ENCODE data around the gene ICE2.

The ICE2 gene, protein sequence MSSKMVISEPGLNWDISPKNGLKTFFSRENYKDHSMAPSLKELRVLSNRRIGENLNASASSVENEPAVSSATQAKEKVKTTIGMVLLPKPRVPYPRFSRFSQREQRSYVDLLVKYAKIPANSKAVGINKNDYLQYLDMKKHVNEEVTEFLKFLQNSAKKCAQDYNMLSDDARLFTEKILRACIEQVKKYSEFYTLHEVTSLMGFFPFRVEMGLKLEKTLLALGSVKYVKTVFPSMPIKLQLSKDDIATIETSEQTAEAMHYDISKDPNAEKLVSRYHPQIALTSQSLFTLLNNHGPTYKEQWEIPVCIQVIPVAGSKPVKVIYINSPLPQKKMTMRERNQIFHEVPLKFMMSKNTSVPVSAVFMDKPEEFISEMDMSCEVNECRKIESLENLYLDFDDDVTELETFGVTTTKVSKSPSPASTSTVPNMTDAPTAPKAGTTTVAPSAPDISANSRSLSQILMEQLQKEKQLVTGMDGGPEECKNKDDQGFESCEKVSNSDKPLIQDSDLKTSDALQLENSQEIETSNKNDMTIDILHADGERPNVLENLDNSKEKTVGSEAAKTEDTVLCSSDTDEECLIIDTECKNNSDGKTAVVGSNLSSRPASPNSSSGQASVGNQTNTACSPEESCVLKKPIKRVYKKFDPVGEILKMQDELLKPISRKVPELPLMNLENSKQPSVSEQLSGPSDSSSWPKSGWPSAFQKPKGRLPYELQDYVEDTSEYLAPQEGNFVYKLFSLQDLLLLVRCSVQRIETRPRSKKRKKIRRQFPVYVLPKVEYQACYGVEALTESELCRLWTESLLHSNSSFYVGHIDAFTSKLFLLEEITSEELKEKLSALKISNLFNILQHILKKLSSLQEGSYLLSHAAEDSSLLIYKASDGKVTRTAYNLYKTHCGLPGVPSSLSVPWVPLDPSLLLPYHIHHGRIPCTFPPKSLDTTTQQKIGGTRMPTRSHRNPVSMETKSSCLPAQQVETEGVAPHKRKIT

DNA sequence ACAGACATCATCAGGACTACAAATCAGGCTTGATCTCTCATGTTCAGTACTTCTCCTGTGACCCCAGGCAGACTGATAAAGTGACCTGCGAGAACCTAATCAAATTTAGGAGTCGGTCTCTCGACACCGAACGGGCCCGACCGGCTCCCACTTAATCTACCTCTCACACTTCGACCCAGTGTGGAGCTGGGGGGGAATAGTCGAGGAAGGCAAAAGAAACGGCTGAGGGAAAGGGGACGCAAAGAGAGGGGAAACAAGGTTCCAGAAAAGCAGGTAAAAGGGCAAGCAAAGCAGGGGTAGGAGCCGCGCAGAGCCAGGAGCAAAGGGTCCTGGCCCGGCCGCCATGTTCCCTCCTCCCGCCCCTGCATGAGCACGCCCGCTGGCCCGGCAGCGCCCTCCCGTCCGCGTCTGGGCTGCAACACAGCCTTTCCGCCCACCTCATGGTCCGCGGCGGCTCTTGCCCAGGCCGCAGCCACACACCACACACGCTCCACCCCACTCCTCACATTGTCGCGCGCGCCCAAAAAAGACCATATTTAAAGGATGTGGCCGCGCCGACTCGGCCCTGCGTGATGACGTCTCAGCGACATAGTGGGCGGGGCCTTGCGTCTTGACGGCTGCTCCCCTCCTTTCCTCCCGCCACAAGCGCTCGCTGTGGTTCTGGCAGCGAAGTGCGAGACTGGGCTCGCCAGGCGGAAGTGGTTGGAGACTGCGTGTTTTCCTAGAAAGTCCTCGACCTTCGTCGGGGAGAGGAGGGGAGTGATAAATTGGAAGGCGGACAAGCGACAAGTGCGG, at the start of gene ICE2:
Gene ICE2, minus strand, starts transcription at position 577 of the 795 bp plus-strand sequence. CDS start 1,165 bp downstream, outside the sequence.
- TF ChIP-seq EZH2 (optimal IDR thresholded peaks at IDR 0.05; ENCODE audit: low read depth, low read length) (no peak), EZH2phosphoT487 (IDR thresholded peaks at IDR 0.05; ENCODE audit: low read length) (no peak), CTCF (IDR thresholded peaks at IDR 0.05; ENCODE audit: low read length) (0 out of 2 replicates have a peak, but pooled peaks have one; percentile 5)
- H3K4me2 ChIP-seq (ENCODE audit: low read depth, low read length): peak within 1 kb of the TSS; percentile 89
- no peaks in the 10 kb centered on the region for H3K9me3 ChIP-seq (replicated peaks; ENCODE audit: insufficient read depth, low read length)
- peaks cover 40% of the 10 kb centered on the region for H3K79me2 ChIP-seq (ENCODE audit: low read length)
- peak within 1 kb of the TSS; percentile 84 for H3K27ac ChIP-seq (ENCODE audit: low read length)
- H3K9me2 ChIP-seq (replicated peaks; ENCODE audit: insufficient read depth, low read length): no peaks in the 10 kb centered on the region
- H2AFZ ChIP-seq (ENCODE audit: low read length): peak within 1 kb of the TSS; percentile 61
- no peaks in the 10 kb centered on the region for H4K20me1 ChIP-seq (ENCODE audit: insufficient read depth, low read length)
- peaks cover 27% of the 10 kb centered on the region for H3K4me1 ChIP-seq (ENCODE audit: low read length)
- H3K27me3 ChIP-seq (replicated peaks; ENCODE audit: insufficient read depth, low read length): no peaks in the 10 kb centered on the region
- H3K4me3 ChIP-seq (ENCODE audit: low read length): peak within 1 kb of the TSS; percentile 77
- H3K36me3 ChIP-seq (replicated peaks; ENCODE audit: insufficient read depth, low read length): no peaks in the 10 kb centered on the region; the same call in 1 of the 2 replicates
- H3F3A ChIP-seq (ENCODE audit: insufficient read depth, low read length): peaks cover 12% of the 10 kb centered on the region
- DNase-seq: peak; percentile 97
- H3K9ac ChIP-seq (ENCODE audit: low read length): peak within 1 kb of the TSS; percentile 93

- no peaks in the 10 kb centered on the region for H3K9me3 ChIP-seq (replicated peaks; ENCODE audit: insufficient read depth, low read length)
- no peaks in the 10 kb centered on the region for H4K20me1 ChIP-seq (ENCODE audit: insufficient read depth, low read length)
- TF ChIP-seq CTCF (IDR thresholded peaks at IDR 0.05; ENCODE audit: low read length) (no peak), EZH2 (optimal IDR thresholded peaks at IDR 0.05; ENCODE audit: low read depth, low read length) (no peak), EZH2phosphoT487 (IDR thresholded peaks at IDR 0.05; ENCODE audit: low read length) (no peak)
- no peak overlapping the region for H3K4me3 ChIP-seq (ENCODE audit: low read length)
- no peaks in the 10 kb centered on the region for H3K27me3 ChIP-seq (replicated peaks; ENCODE audit: insufficient read depth, low read length)
- H3K9ac ChIP-seq (ENCODE audit: low read length): no peak overlapping the region
- no peak overlapping the region for H3K4me2 ChIP-seq (ENCODE audit: low read depth, low read length)
- no peak overlapping the region for H2AFZ ChIP-seq (ENCODE audit: low read length)
- no peaks in the 10 kb centered on the region for H3F3A ChIP-seq (ENCODE audit: insufficient read depth, low read length)
- no peak overlapping the region for H3K27ac ChIP-seq (ENCODE audit: low read length)
- H3K79me2 ChIP-seq (ENCODE audit: low read length): no peaks in the 10 kb centered on the region
- no peaks in the 10 kb centered on the region for H3K9me2 ChIP-seq (replicated peaks; ENCODE audit: insufficient read depth, low read length)
- peak; percentile 14 for DNase-seq
- H3K4me1 ChIP-seq (ENCODE audit: low read length): no peaks in the 10 kb centered on the region
- no peaks in the 10 kb centered on the region for H3K36me3 ChIP-seq (replicated peaks; ENCODE audit: insufficient read depth, low read length)
Observed at GRCh38 chr15:60528530-60528929, 49.6 kb upstream of the ICE2 start.

DNA sequence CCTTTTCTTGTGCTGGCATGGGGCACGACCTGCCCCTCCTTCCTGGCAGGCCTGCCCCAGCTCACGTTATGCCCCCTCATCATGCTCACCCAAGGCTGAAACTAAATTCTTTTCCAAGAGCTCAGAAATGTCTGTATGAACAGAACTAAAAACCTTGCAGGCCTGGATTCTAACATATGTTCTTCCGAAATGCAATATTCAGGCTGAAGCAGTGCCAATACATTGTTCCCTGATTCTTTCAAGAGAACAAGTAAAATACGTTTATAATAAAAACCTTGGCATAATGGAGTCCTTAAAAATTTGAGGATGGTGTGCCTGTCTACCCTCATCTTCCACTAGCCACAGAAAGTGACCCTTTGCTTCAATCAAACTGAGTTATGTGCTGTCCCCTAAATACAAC, 48.5 kb upstream of the ICE2 start:
- no peak overlapping the region for H3K9ac ChIP-seq (ENCODE audit: low read length)
- no peaks in the 10 kb centered on the region for H3K36me3 ChIP-seq (replicated peaks; ENCODE audit: insufficient read depth, low read length)

More for the DNA sequence above, 48.5 kb upstream of the ICE2 start:
- no peak overlapping the region for H3K27ac ChIP-seq (ENCODE audit: low read length)
- H3K9me3 ChIP-seq (replicated peaks; ENCODE audit: insufficient read depth, low read length): no peaks in the 10 kb centered on the region
- H3K4me2 ChIP-seq (ENCODE audit: low read depth, low read length): no peak overlapping the region
- H3K27me3 ChIP-seq (replicated peaks; ENCODE audit: insufficient read depth, low read length): no peaks in the 10 kb centered on the region
- no peaks in the 10 kb centered on the region for H4K20me1 ChIP-seq (ENCODE audit: insufficient read depth, low read length)
- H3K4me3 ChIP-seq (ENCODE audit: low read length): no peak overlapping the region
- H3K4me1 ChIP-seq (ENCODE audit: low read length): no peaks in the 10 kb centered on the region
- H3K79me2 ChIP-seq (ENCODE audit: low read length): no peaks in the 10 kb centered on the region
- H3F3A ChIP-seq (ENCODE audit: insufficient read depth, low read length): no peaks in the 10 kb centered on the region
- H3K9me2 ChIP-seq (replicated peaks; ENCODE audit: insufficient read depth, low read length): no peaks in the 10 kb centered on the region
- DNase-seq: no peak
- no peak overlapping the region for H2AFZ ChIP-seq (ENCODE audit: low read length)
- no peak for TF ChIP-seq CTCF (IDR thresholded peaks at IDR 0.05; ENCODE audit: low read length)
- no peak for TF ChIP-seq EZH2phosphoT487 (IDR thresholded peaks at IDR 0.05; ENCODE audit: low read length)
- no peak for TF ChIP-seq EZH2 (optimal IDR thresholded peaks at IDR 0.05; ENCODE audit: low read depth, low read length)
